HepG2 (cell line): Measurements from ENCODE around the gene GUCA1A. TPM values are rescaled to one million over a fixed set of nuclear protein-coding genes. Genes with fewer than 3 reads are reported as not detected.

Experiments used
- ATF7-NPFF ChIP-seq: sonication (generic); formaldehyde crosslinking; IDR thresholded peaks from 2 replicates; pipeline ENCODE4 v1.8.1; 2023; ENCODE audit warnings: mild to moderate bottlenecking, low read depth, missing genetic modification reagents, moderate library complexity
- ETV5 ChIP-seq: IDR thresholded peaks from 2 replicates; pipeline ENCODE4 v1.6.1; 2018; ENCODE audit warnings: missing biosample characterization, missing genetic modification reagents, inconsistent platforms, borderline replicate concordance
- NFYB ChIP-seq: sonication (generic); formaldehyde crosslinking; IDR thresholded peaks from 2 replicates; pipeline ENCODE4 v1.4.0; 2020; ENCODE audit warnings: missing genetic modification reagents
- PHF21A ChIP-seq: sonication (generic); formaldehyde crosslinking; IDR thresholded peaks from 2 replicates; pipeline ENCODE4 v1.5.0; 2020; ENCODE audit warnings: mild to moderate bottlenecking, missing genetic modification reagents
- PITX1 ChIP-seq: sonication (generic); formaldehyde crosslinking; IDR thresholded peaks from 2 replicates; pipeline ENCODE4 v1.5.1; 2020; ENCODE audit warnings: mild to moderate bottlenecking, missing genetic modification reagents
- RARA ChIP-seq: IDR thresholded peaks from 2 replicates; pipeline ENCODE4 v1.6.1; 2016; ENCODE audit warnings: missing genetic modification reagents, missing compliant biosample characterization
- RXRB ChIP-seq: IDR thresholded peaks from 2 replicates; pipeline ENCODE4 v1.6.1; 2016; ENCODE audit warnings: borderline replicate concordance, missing genetic modification reagents, missing compliant biosample characterization
- SP5 ChIP-seq: IDR thresholded peaks from 2 replicates; pipeline ENCODE4 v1.6.1; 2016; ENCODE audit warnings: low read depth, borderline replicate concordance
- polyA plus RNA-seq, 8 experiments: library from polyadenylated mRNA; depleted of rRNA in 3 of 8; stranded (reverse) in 7 of 8; unstranded in 1 of 8; fragments of >200 nt; fragmentation: Illumina TruSeq in 4 of 8; extraction: Trizol in 4 of 8; gene quantifications; 2 replicates each; pipeline versions ENCODE4 v1.2.1 to v1.2.3, GENCODE V29; 2011 to 2016; ENCODE audit warnings: low read depth in 4 of 8, missing spikeins in 1 of 8, mixed read lengths in 1 of 8; ENCODE audit not compliant: insufficient read depth in 1 of 8
- total RNA-seq, 5 experiments: library from RNA; depleted of rRNA; stranded (reverse); fragments of >200 nt; fragmentation: Illumina TruSeq; extraction: Trizol; gene quantifications; 2 replicates each; pipeline ENCODE4 v1.2.3, GENCODE V29; 2016; ENCODE audit warnings: low read depth in 1 of 5
- TF ChIP-seq, protein P1 (sequence below): sonication (generic); formaldehyde crosslinking; IDR thresholded peaks from 2 replicates; pipeline ENCODE4 v1.5.0; 2020; ENCODE audit warnings: mild to moderate bottlenecking, missing genetic modification reagents, borderline replicate concordance
- TF ChIP-seq, protein P2 (sequence below): sonication (generic); formaldehyde crosslinking; IDR thresholded peaks from 2 replicates; pipeline ENCODE4 v1.8.0; 2022; ENCODE audit warnings: mild to moderate bottlenecking, missing genetic modification reagents, moderate library complexity
- TF ChIP-seq, protein P3 (sequence below): sonication (generic); formaldehyde crosslinking; IDR thresholded peaks from 2 replicates; pipeline ENCODE4 v1.9.0; 2022; ENCODE audit warnings: missing genetic modification reagents, mild to moderate bottlenecking, borderline replicate concordance
- TF ChIP-seq, protein P4 (sequence below): IDR thresholded peaks from 2 replicates; pipeline ENCODE4 v1.6.1; 2016; ENCODE audit warnings: missing compliant biosample characterization, missing genetic modification reagents, borderline replicate concordance
- TF ChIP-seq, protein P5 (sequence below): sonication (generic); formaldehyde crosslinking; conservative IDR thresholded peaks from 2 replicates; pipeline ENCODE4 v1.4.0; 2020; ENCODE audit warnings: mild to moderate bottlenecking, missing genetic modification reagents, moderate library complexity

Gene GUCA1A
- total and polyA plus RNA-seq, 2 of the 13 experiments (the other 11 are each of a cell fraction or from before 2014, with no cell fraction given): not detected

DNA sequence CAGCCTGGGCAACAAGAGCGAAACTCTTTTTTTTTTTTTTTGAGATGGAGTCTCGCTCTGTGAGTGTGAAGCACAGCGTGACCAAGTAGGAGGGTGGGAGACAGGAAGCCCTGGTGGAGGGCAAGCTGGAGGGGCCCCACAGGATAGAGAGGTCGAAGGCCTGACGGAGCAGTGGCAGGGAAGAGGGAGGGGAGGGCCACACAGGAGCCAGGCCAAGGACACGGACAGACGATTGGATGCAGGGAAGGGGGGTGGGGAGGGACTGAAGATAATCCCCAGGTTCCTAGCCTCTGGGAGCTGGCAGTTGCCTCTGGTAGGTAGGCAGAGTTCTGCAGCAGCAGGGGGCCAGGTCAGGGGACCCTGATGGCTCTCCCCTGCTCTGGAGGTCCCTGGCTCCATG is 10.8 kb upstream of the GUCA1A start (continued):
- TF ChIP-seq, protein P1, sequence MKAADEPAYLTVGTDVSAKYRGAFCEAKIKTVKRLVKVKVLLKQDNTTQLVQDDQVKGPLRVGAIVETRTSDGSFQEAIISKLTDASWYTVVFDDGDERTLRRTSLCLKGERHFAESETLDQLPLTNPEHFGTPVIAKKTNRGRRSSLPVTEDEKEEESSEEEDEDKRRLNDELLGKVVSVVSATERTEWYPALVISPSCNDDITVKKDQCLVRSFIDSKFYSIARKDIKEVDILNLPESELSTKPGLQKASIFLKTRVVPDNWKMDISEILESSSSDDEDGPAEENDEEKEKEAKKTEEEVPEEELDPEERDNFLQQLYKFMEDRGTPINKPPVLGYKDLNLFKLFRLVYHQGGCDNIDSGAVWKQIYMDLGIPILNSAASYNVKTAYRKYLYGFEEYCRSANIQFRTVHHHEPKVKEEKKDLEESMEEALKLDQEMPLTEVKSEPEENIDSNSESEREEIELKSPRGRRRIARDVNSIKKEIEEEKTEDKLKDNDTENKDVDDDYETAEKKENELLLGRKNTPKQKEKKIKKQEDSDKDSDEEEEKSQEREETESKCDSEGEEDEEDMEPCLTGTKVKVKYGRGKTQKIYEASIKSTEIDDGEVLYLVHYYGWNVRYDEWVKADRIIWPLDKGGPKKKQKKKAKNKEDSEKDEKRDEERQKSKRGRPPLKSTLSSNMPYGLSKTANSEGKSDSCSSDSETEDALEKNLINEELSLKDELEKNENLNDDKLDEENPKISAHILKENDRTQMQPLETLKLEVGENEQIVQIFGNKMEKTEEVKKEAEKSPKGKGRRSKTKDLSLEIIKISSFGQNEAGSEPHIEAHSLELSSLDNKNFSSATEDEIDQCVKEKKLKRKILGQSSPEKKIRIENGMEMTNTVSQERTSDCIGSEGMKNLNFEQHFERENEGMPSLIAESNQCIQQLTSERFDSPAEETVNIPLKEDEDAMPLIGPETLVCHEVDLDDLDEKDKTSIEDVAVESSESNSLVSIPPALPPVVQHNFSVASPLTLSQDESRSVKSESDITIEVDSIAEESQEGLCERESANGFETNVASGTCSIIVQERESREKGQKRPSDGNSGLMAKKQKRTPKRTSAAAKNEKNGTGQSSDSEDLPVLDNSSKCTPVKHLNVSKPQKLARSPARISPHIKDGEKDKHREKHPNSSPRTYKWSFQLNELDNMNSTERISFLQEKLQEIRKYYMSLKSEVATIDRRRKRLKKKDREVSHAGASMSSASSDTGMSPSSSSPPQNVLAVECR (CRISPR knock-in tag): peak; percentile 30; the same call in 1 of the 2 replicates
- TF ChIP-seq PHF21A (CRISPR knock-in tag) (0 out of 2 replicates have a peak, but pooled peaks have one; percentile 12), ETV5 (0 out of 2 replicates have a peak, but pooled peaks have one; percentile 20), RARA (CRISPR knock-in tag) (peak; percentile 68), ATF7-NPFF (CRISPR knock-in tag) (0 out of 2 replicates have a peak, but pooled peaks have one; percentile 27), SP5 (peak; percentile 25; the same call in 1 of the 2 replicates), NFYB (CRISPR knock-in tag) (0 out of 2 replicates have a peak, but pooled peaks have one; percentile 41), RXRB (CRISPR knock-in tag) (0 out of 2 replicates have a peak, but pooled peaks have one; percentile 31), PITX1 (CRISPR knock-in tag) (0 out of 2 replicates have a peak, but pooled peaks have one; percentile 52)
- TF ChIP-seq, protein P2, sequence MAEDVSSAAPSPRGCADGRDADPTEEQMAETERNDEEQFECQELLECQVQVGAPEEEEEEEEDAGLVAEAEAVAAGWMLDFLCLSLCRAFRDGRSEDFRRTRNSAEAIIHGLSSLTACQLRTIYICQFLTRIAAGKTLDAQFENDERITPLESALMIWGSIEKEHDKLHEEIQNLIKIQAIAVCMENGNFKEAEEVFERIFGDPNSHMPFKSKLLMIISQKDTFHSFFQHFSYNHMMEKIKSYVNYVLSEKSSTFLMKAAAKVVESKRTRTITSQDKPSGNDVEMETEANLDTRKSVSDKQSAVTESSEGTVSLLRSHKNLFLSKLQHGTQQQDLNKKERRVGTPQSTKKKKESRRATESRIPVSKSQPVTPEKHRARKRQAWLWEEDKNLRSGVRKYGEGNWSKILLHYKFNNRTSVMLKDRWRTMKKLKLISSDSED (CRISPR knock-in tag): no peak
- TF ChIP-seq, protein P3, sequence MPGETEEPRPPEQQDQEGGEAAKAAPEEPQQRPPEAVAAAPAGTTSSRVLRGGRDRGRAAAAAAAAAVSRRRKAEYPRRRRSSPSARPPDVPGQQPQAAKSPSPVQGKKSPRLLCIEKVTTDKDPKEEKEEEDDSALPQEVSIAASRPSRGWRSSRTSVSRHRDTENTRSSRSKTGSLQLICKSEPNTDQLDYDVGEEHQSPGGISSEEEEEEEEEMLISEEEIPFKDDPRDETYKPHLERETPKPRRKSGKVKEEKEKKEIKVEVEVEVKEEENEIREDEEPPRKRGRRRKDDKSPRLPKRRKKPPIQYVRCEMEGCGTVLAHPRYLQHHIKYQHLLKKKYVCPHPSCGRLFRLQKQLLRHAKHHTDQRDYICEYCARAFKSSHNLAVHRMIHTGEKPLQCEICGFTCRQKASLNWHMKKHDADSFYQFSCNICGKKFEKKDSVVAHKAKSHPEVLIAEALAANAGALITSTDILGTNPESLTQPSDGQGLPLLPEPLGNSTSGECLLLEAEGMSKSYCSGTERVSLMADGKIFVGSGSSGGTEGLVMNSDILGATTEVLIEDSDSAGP (CRISPR knock-in tag): peak; percentile 36; the same call in 1 of the 2 replicates
- TF ChIP-seq, protein P4, sequence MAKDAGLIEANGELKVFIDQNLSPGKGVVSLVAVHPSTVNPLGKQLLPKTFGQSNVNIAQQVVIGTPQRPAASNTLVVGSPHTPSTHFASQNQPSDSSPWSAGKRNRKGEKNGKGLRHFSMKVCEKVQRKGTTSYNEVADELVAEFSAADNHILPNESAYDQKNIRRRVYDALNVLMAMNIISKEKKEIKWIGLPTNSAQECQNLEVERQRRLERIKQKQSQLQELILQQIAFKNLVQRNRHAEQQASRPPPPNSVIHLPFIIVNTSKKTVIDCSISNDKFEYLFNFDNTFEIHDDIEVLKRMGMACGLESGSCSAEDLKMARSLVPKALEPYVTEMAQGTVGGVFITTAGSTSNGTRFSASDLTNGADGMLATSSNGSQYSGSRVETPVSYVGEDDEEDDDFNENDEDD: no peak
- TF ChIP-seq, protein P5, sequence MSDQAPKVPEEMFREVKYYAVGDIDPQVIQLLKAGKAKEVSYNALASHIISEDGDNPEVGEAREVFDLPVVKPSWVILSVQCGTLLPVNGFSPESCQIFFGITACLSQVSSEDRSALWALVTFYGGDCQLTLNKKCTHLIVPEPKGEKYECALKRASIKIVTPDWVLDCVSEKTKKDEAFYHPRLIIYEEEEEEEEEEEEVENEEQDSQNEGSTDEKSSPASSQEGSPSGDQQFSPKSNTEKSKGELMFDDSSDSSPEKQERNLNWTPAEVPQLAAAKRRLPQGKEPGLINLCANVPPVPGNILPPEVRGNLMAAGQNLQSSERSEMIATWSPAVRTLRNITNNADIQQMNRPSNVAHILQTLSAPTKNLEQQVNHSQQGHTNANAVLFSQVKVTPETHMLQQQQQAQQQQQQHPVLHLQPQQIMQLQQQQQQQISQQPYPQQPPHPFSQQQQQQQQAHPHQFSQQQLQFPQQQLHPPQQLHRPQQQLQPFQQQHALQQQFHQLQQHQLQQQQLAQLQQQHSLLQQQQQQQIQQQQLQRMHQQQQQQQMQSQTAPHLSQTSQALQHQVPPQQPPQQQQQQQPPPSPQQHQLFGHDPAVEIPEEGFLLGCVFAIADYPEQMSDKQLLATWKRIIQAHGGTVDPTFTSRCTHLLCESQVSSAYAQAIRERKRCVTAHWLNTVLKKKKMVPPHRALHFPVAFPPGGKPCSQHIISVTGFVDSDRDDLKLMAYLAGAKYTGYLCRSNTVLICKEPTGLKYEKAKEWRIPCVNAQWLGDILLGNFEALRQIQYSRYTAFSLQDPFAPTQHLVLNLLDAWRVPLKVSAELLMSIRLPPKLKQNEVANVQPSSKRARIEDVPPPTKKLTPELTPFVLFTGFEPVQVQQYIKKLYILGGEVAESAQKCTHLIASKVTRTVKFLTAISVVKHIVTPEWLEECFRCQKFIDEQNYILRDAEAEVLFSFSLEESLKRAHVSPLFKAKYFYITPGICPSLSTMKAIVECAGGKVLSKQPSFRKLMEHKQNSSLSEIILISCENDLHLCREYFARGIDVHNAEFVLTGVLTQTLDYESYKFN: peak; percentile 72
